ENCODE data around the gene DALRD3. TPM values are rescaled to one million over a fixed set of nuclear protein-coding genes. Genes with fewer than 3 reads are reported as not detected.

Gene DALRD3
- total RNA-seq, 1 experiment from 2014 or later: 46.4 TPM

GRCh38 chr3:48980295-48980694, 38.1 kb downstream of the DALRD3 start:
- no peak for DNase-seq (ENCODE audit: low read depth)

GRCh38 chr3:48979451-48979850, 38.9 kb downstream of the DALRD3 start:
- no peak for DNase-seq (ENCODE audit: low read depth)

GRCh38 chr3:48974076-48974864, 44.1 kb downstream of the DALRD3 start:
- no peak for DNase-seq (ENCODE audit: low read depth)

GRCh38 chr3:48970586-48970985, 47.8 kb downstream of the DALRD3 start:
- DNase-seq (ENCODE audit: low read depth): no peak

- no peak for DNase-seq (ENCODE audit: low read depth)
Measured at GRCh38 chr3:48966876-48967361, 51.5 kb downstream of the DALRD3 start.

- DNase-seq (ENCODE audit: low read depth): no peak
Measured at GRCh38 chr3:48966367-48966766, 52.0 kb downstream of the DALRD3 start.

Other genes starting within 250 kb of the DALRD3 start
- gene PRKAR2A, start 170.7 kb downstream of the DALRD3 start, total RNA-seq (2014; rRNA removed; shearing (Covaris generic)): 35.8 and 38.7 TPM in 2 replicates
- gene SLC25A20, start 119.7 kb downstream of the DALRD3 start, total RNA-seq (2014; rRNA removed; shearing (Covaris generic)): 19.4 and 25.6 TPM in 2 replicates
- 74.0 and 81.8 TPM in 2 replicates for gene ARIH2, start 99.7 kb downstream of the DALRD3 start, total RNA-seq (2014; rRNA removed; shearing (Covaris generic))
- gene P4HTM, start 28.3 kb downstream of the DALRD3 start, total RNA-seq (2014; rRNA removed; shearing (Covaris generic)): 3.3 and 4.0 TPM in 2 replicates
- 44.7 and 49.5 TPM in 2 replicates for gene WDR6, start 11.2 kb downstream of the DALRD3 start, total RNA-seq (2014; rRNA removed; shearing (Covaris generic))
- gene NDUFAF3, start 3.5 kb upstream of the DALRD3 start, total RNA-seq (2014; rRNA removed; shearing (Covaris generic)): 260 and 301 TPM in 2 replicates
- gene IMPDH2, start 10.8 kb upstream of the DALRD3 start, total RNA-seq (2014; rRNA removed; shearing (Covaris generic)): 305 and 426 TPM in 2 replicates
- gene QRICH1, start 75.5 kb upstream of the DALRD3 start, total RNA-seq (2014; rRNA removed; shearing (Covaris generic)): 121 and 124 TPM in 2 replicates
- 244 and 314 TPM in 2 replicates for gene QARS1, start 86.2 kb upstream of the DALRD3 start, total RNA-seq (2014; rRNA removed; shearing (Covaris generic))
- 29.1 and 42.4 TPM in 2 replicates for gene USP19, start 102.2 kb upstream of the DALRD3 start, total RNA-seq (2014; rRNA removed; shearing (Covaris generic))
- 209 and 244 TPM in 2 replicates for gene LAMB2, start 114.5 kb upstream of the DALRD3 start, total RNA-seq (2014; rRNA removed; shearing (Covaris generic))
- 26.0 and 32.8 TPM in 2 replicates for gene CCDC71, start 147.8 kb upstream of the DALRD3 start, total RNA-seq (2014; rRNA removed; shearing (Covaris generic))
- 28.1 and 28.7 TPM in 2 replicates for gene KLHDC8B, start 153.0 kb upstream of the DALRD3 start, total RNA-seq (2014; rRNA removed; shearing (Covaris generic))